Esophagus muscularis mucosa (tissue), 4 donors: ENCODE data around the gene KLHL8. TPM values are rescaled to one million over a fixed set of nuclear protein-coding genes. Genes with fewer than 3 reads are reported as not detected.

Source experiments
- DNase-seq: peaks from one replicate; pipeline ENCODE4 v3.0.0-alpha.2; 2017; ENCODE audit errors: extremely low spot score
- H3K27ac ChIP-seq, 4 donors: fragments of 200-600 bp; sonication (generic); replicated peaks in 1 of 4; 1 replicate in 3 of 4; 2 replicates in 1 of 4; pipeline ENCODE4 v1.5.1; 2016 to 2019; ENCODE audit warnings: mild to moderate bottlenecking in 1 of 4
- H3K27me3 ChIP-seq, 4 donors: fragments of 200-600 bp; sonication (generic); one replicate each; pipeline versions ENCODE4 v1.5.1 to v1.6.0; 2016 to 2019
- H3K36me3 ChIP-seq, 4 donors: fragments of 200-600 bp; sonication (generic); one replicate each; pipeline ENCODE4 v1.5.1; 2016 to 2019
- H3K4me1 ChIP-seq, 4 donors: fragments of 200-600 bp; sonication (generic); one replicate each; pipeline ENCODE4 v1.5.1; 2016 to 2019
- H3K4me3 ChIP-seq, 4 donors: fragments of 200-600 bp; sonication (generic); 1 replicate in 2 of 4; 2 replicates in 2 of 4; pipeline ENCODE4 v1.5.1; 2016 to 2019; ENCODE audit warnings: mild to moderate bottlenecking in 4 of 4, moderate library complexity in 1 of 4
- H3K9me3 ChIP-seq, 4 donors: fragments of 200-600 bp; sonication (generic); 1 replicate in 3 of 4; 2 replicates in 1 of 4; pipeline ENCODE4 v1.5.1; 2016 to 2019
- EP300 ChIP-seq: sonication (generic); formaldehyde crosslinking; IDR thresholded peaks from one replicate; pipeline ENCODE4 v1.6.1; 2017; ENCODE audit warnings: antibody characterized with exemption
- POLR2A ChIP-seq: fragments of 450-650 bp; IDR thresholded peaks from one replicate; pipeline ENCODE4 v1.6.1; 2017; ENCODE audit warnings: antibody characterized with exemption, moderate library complexity, mild to moderate bottlenecking, low read depth
- POLR2AphosphoS5 ChIP-seq, 2 donors: sonication (generic); formaldehyde crosslinking; IDR thresholded peaks; one replicate each; pipeline ENCODE4 v1.6.1; 2017; ENCODE audit warnings: antibody characterized with exemption in 2 of 2
- WGBS: methylation state at CpG from one replicate; pipeline ENCODE4 v1.1.5; 2018; 5-methylcytosine and 5-hydroxymethylcytosine counted together
- intact Hi-C: fragments of 100-400 bp; cut with DNase I; formaldehyde crosslinking; loops from one replicate; pipeline ENCODE4 v1.15.1; 2023
- total RNA-seq, 4 donors: library from RNA; depleted of rRNA; stranded (reverse); fragments of >200 nt; gene quantifications; one replicate each; pipeline versions ENCODE4 v1.1.0 to v1.2.1, GENCODE V29; 2016
- TF ChIP-seq, protein P1 (sequence below), 3 experiments: fragments of 200-600 bp in 2 of 3; fragments of 450-650 bp in 1 of 3; sonication (generic) in 2 of 3; IDR thresholded peaks; one replicate each; pipeline ENCODE4 v1.5.1; 2017 to 2019; ENCODE audit warnings: antibody characterized with exemption in 3 of 3, mild to moderate bottlenecking in 2 of 3, moderate library complexity in 1 of 3

Gene KLHL8
- total RNA-seq, 4 donors from 2014 or later, result 7.6 to 18.7 (median 11.7) TPM

DNA sequence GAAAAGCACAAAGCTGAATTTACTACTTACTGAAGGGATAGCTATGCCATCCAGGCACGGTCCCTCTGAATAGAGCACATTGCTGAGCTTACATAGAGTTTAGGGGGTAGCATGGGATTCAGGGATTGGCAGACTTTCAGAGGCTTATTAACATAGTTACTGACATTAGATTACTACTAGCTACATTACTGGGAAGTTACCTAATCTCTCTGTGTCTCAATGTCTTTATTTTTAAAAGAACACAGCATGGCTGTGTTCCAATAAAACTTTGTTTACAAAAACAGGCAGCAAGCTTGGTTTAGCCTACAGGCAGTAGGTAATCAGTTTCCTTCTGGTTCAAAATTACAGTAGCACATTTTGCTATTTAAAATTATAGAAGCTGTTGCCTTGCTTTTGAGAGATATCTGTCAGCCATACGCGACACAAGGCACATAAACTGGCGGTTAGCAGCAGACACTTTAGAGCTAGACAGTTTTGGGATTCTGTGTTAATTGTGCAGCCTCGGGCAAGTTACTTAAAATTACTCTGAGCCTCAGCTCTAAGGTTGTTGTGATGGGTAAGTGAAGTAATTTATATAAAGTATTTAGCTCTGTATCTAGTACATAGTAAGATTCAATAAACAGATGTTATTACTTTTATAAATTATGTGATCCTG lies 6.9 kb downstream of the KLHL8 start:
- WGBS, result 80% methylated on average over 5 of the region's 5 CpGs
- no peak for DNase-seq
- H3K27me3 ChIP-seq, result no peaks in the 10 kb centered on the region
- intact Hi-C loops, result no loop called here
- H3K4me1 ChIP-seq, result peaks cover 11 to 33% (median 29%) of the 10 kb centered on the region in 4 donors
- H3K36me3 ChIP-seq, result no peaks in the 10 kb centered on the region
- no peak overlapping the region for H3K27ac ChIP-seq
- TF ChIP-seq, protein P1, sequence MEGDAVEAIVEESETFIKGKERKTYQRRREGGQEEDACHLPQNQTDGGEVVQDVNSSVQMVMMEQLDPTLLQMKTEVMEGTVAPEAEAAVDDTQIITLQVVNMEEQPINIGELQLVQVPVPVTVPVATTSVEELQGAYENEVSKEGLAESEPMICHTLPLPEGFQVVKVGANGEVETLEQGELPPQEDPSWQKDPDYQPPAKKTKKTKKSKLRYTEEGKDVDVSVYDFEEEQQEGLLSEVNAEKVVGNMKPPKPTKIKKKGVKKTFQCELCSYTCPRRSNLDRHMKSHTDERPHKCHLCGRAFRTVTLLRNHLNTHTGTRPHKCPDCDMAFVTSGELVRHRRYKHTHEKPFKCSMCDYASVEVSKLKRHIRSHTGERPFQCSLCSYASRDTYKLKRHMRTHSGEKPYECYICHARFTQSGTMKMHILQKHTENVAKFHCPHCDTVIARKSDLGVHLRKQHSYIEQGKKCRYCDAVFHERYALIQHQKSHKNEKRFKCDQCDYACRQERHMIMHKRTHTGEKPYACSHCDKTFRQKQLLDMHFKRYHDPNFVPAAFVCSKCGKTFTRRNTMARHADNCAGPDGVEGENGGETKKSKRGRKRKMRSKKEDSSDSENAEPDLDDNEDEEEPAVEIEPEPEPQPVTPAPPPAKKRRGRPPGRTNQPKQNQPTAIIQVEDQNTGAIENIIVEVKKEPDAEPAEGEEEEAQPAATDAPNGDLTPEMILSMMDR (IDR thresholded peaks at IDR 0.05), result no peak
- TF ChIP-seq POLR2A (no peak), POLR2AphosphoS5 (IDR thresholded peaks at IDR 0.05) (no peak), EP300 (no peak)
- no peaks in the 10 kb centered on the region for H3K9me3 ChIP-seq
- H3K4me3 ChIP-seq, result no peak overlapping the region

DNA sequence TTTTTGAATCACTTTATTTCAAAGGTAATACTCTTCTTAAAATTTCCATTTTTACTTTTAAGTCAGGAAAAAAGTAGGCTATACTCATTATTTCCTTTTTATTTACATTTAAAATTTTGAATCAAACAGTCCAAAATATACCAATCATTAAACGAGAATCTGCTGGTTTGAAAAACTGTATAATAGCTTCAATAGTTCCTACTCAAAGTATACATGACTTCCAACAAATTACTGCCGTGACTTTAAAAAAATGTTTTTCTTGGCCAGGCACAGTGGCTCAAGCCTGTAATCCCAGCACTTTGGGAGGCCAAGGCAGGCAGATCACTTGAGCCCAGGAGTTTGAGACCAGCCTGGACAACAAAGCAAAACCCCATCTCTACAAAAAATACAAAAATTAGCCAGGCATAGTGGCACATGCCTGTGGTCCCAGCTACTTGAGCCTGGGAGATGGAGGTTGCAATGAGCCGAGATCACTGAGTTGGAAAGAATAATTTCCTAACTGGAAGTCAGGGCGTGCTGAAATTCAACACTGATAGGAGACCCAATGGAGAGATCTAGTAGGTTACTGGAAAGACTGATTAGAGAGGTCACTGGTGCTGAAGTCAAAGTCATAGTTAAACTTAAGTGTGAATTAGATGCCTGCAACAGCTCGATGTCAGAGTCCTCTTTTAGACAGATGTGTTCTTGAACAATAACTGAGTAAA lies 9.0 kb downstream of the KLHL8 start:
- intact Hi-C loops, result no loop called here
- no peaks in the 10 kb centered on the region for H3K36me3 ChIP-seq
- TF ChIP-seq POLR2AphosphoS5 (IDR thresholded peaks at IDR 0.05) (no peak), EP300 (no peak), POLR2A (no peak)
- TF ChIP-seq, protein P1 (IDR thresholded peaks at IDR 0.05), result no peak
- peaks cover 11 to 31% (median 26%) of the 10 kb centered on the region in 4 donors for H3K4me1 ChIP-seq
- 59% methylated on average over 5 of the region's 5 CpGs for WGBS
- no peaks in the 10 kb centered on the region for H3K27me3 ChIP-seq
- no peak for DNase-seq
- no peaks in the 10 kb centered on the region for H3K9me3 ChIP-seq
- no peak overlapping the region for H3K4me3 ChIP-seq
- H3K27ac ChIP-seq, result no peak overlapping the region

DNA sequence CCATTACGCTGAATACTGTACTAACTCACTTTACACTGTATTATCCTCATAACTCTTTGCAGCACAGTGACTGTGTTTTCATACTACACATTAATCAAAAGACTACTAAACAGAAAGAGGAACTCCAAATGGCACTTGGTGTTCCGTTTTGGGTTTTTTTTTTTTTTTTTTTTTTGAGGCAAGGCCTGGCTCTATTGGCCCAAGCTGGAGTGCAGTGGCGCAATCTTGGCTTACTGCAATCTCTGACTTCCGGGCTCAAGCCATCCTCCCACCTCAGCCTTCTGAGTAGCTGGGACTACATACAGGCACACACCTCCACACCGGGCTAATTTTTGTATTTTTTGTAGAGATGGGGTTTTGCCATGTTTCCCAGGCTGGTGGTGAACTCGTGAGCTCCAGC lies 10.7 kb downstream of the KLHL8 start:
- WGBS, result 76% methylated on average over 6 of the region's 6 CpGs
- H3K36me3 ChIP-seq, result no peaks in the 10 kb centered on the region
- no peak overlapping the region for H3K4me3 ChIP-seq
- H3K9me3 ChIP-seq, result no peaks in the 10 kb centered on the region
- H3K27ac ChIP-seq, result no peak overlapping the region
- no peak for TF ChIP-seq EP300
- intact Hi-C loops, result no loop called here
- no peaks in the 10 kb centered on the region for H3K27me3 ChIP-seq
- H3K4me1 ChIP-seq, result peaks cover 11 to 31% (median 26%) of the 10 kb centered on the region in 4 donors
- no peak for DNase-seq

- Histone ChIP-seq H3K36me3 (no peaks in the 10 kb centered on the region), H3K4me1 (peaks cover 11 to 31% (median 26%) of the 10 kb centered on the region in 4 donors), H3K9me3 (no peaks in the 10 kb centered on the region), H3K27me3 (no peaks in the 10 kb centered on the region), H3K4me3 (no peak overlapping the region), H3K27ac (no peak overlapping the region)
- intact Hi-C loops, result no loop called here
- TF ChIP-seq EP300 (no peak), POLR2AphosphoS5 (IDR thresholded peaks at IDR 0.05) (no peak), POLR2A (no peak)
- TF ChIP-seq, protein P1 (IDR thresholded peaks at IDR 0.05), result no peak
- no peak for DNase-seq
- 74% methylated on average over 3 of the region's 3 CpGs for WGBS
Observed at GRCh38 chr4:87209182-87209581, 11.2 kb downstream of the KLHL8 start.

DNA sequence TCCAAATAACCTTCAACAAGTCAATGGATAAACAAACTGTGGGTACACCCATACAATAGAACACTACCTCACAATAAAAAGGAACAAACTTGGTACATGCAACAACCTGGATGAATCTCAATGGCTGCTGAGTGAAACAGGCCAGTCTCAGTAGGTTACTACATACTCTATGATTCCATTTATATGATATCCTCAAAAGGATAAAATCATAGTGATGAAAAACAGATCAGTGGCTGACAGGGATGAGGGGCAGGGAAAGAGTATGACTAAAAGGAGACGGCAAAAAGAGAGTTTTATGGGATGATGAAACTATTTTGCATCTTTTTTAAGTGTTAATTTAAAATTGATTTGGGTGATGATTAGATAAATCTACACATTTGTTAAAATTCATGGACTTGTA lies 15.9 kb downstream of the KLHL8 start:
- no peak for DNase-seq
- Histone ChIP-seq H3K9me3 (no peaks in the 10 kb centered on the region), H3K36me3 (no peaks in the 10 kb centered on the region), H3K4me1 (peaks cover 0 to 6% (median 2%) of the 10 kb centered on the region in 4 donors), H3K27me3 (no peaks in the 10 kb centered on the region), H3K4me3 (no peak overlapping the region), H3K27ac (no peak overlapping the region)
- WGBS, result 63% methylated on average over 1 of the region's 1 CpG
- TF ChIP-seq POLR2A (no peak), EP300 (no peak), POLR2AphosphoS5 (IDR thresholded peaks at IDR 0.05) (no peak)
- TF ChIP-seq, protein P1 (IDR thresholded peaks at IDR 0.05), result no peak
- intact Hi-C loops, result no loop called here
